HepG2 (cell line): Measurements from ENCODE around the gene NEURL3. TPM values are rescaled to one million over a fixed set of nuclear protein-coding genes. Genes with fewer than 3 reads are reported as not detected.

Experiments used
- ASH2L ChIP-seq: fragments of 300-600, 200-600 bp; sonication (generic); IDR thresholded peaks from 2 replicates; pipeline ENCODE4 v1.7.0; 2017; ENCODE audit warnings: low read depth, mild to moderate bottlenecking, moderate library complexity, mixed read lengths, low read length; ENCODE audit not compliant: insufficient read length
- CENPT ChIP-seq: sonication (generic); formaldehyde crosslinking; IDR thresholded peaks from 2 replicates; pipeline ENCODE4 v1.8.0; 2022; ENCODE audit warnings: low read depth, mild to moderate bottlenecking, moderate library complexity, missing genetic modification reagents
- CSRNP1 ChIP-seq: sonication (generic); formaldehyde crosslinking; IDR thresholded peaks from 2 replicates; pipeline ENCODE4 v1.8.1; 2023; ENCODE audit warnings: mild to moderate bottlenecking, missing genetic modification reagents
- FOXK1 ChIP-seq: sonication (generic); formaldehyde crosslinking; IDR thresholded peaks from 2 replicates; pipeline ENCODE4 v1.4.0; 2020; ENCODE audit warnings: low read depth, missing genetic modification reagents, borderline replicate concordance
- HCFC1 ChIP-seq: fragments of 150-350 bp; IDR thresholded peaks from 2 replicates; pipeline ENCODE4 v1.6.1; 2014; ENCODE audit warnings: low read depth, low read length
- KDM1A ChIP-seq: IDR thresholded peaks from 2 replicates; pipeline ENCODE4 v1.6.1; 2016; ENCODE audit warnings: missing compliant biosample characterization
- KLF12 ChIP-seq: sonication (generic); formaldehyde crosslinking; IDR thresholded peaks from 2 replicates; pipeline ENCODE4 v1.4.0; 2020; ENCODE audit warnings: missing genetic modification reagents, borderline replicate concordance
- MYC ChIP-seq: sonication (generic); formaldehyde crosslinking; IDR thresholded peaks from 2 replicates; pipeline ENCODE4 v1.9.0; 2021; ENCODE audit warnings: missing genetic modification reagents, borderline replicate concordance
- NR2F1 ChIP-seq, 2 experiments: fragments of 450-650 bp in 1 of 2; formaldehyde crosslinking in 1 of 2; IDR thresholded peaks; 2 replicates each; pipeline versions ENCODE4 v1.5.0 to v1.6.1; 2016 to 2020; ENCODE audit warnings: mild to moderate bottlenecking in 1 of 2, missing compliant biosample characterization in 1 of 2, missing genetic modification reagents in 1 of 2, moderate library complexity in 1 of 2
- PHF5A ChIP-seq: IDR thresholded peaks from one replicate; pipeline ENCODE4 v1.6.1; 2018; ENCODE audit warnings: low read depth, missing genetic modification reagents; ENCODE audit not compliant: unreplicated experiment
- SALL1 ChIP-seq: sonication (generic); formaldehyde crosslinking; IDR thresholded peaks from 2 replicates; pipeline ENCODE4 v1.8.0; 2022; ENCODE audit warnings: mild to moderate bottlenecking, missing genetic modification reagents
- SMARCC2 ChIP-seq: fragments of 450-650 bp; IDR thresholded peaks from 2 replicates; pipeline ENCODE4 v1.6.1; 2017; ENCODE audit warnings: antibody characterized with exemption, mild to moderate bottlenecking
- SOX13 ChIP-seq, 3 experiments: fragments of 450-650 bp in 1 of 3; sonication (generic) in 1 of 3; formaldehyde crosslinking in 1 of 3; IDR thresholded peaks in 2 of 3; conservative IDR thresholded peaks in 1 of 3; 2 replicates each; pipeline versions ENCODE4 v1.5.0 to v1.6.1; 2016 to 2020; ENCODE audit warnings: antibody characterized with exemption in 1 of 3, mild to moderate bottlenecking in 1 of 3, missing compliant biosample characterization in 1 of 3, missing genetic modification reagents in 1 of 3, moderate library complexity in 1 of 3
- THAP8 ChIP-seq: sonication (generic); formaldehyde crosslinking; IDR thresholded peaks from 2 replicates; pipeline ENCODE4 v1.5.1; 2020; ENCODE audit warnings: missing genetic modification reagents, mild to moderate bottlenecking, borderline replicate concordance
- ZFY ChIP-seq: sonication (generic); formaldehyde crosslinking; IDR thresholded peaks from 2 replicates; pipeline ENCODE4 v1.4.0; 2020; ENCODE audit warnings: missing genetic modification reagents
- ZNF205 ChIP-seq: IDR thresholded peaks from 2 replicates; pipeline ENCODE4 v1.6.1; 2018; ENCODE audit warnings: missing biosample characterization, missing genetic modification reagents
- ZNF225 ChIP-seq: sonication (generic); formaldehyde crosslinking; IDR thresholded peaks from 2 replicates; pipeline ENCODE4 v1.4.0; 2020; ENCODE audit warnings: mild to moderate bottlenecking, missing genetic modification reagents
- ZNF251 ChIP-seq: sonication (generic); formaldehyde crosslinking; IDR thresholded peaks from 2 replicates; pipeline ENCODE4 v1.9.0; 2021; ENCODE audit warnings: mild to moderate bottlenecking, missing genetic modification reagents
- ZNF589 ChIP-seq: sonication (generic); formaldehyde crosslinking; conservative IDR thresholded peaks from 2 replicates; pipeline ENCODE4 v1.8.0; 2022; ENCODE audit warnings: mild to moderate bottlenecking, moderate library complexity, missing genetic modification reagents
- ZNF646 ChIP-seq: sonication (generic); formaldehyde crosslinking; IDR thresholded peaks from 2 replicates; pipeline ENCODE4 v1.9.0; 2021; ENCODE audit warnings: mild to moderate bottlenecking, missing genetic modification reagents
- ZNF782 ChIP-seq: sonication (generic); formaldehyde crosslinking; IDR thresholded peaks from 2 replicates; pipeline ENCODE4 v1.4.0; 2020; ENCODE audit warnings: missing genetic modification reagents, mild to moderate bottlenecking, borderline replicate concordance
- polyA plus RNA-seq, 8 experiments: library from polyadenylated mRNA; depleted of rRNA in 3 of 8; stranded (reverse) in 7 of 8; unstranded in 1 of 8; fragments of >200 nt; fragmentation: Illumina TruSeq in 4 of 8; extraction: Trizol in 4 of 8; gene quantifications; 2 replicates each; pipeline versions ENCODE4 v1.2.1 to v1.2.3, GENCODE V29; 2011 to 2016; ENCODE audit warnings: low read depth in 4 of 8, missing spikeins in 1 of 8, mixed read lengths in 1 of 8; ENCODE audit not compliant: insufficient read depth in 1 of 8
- total RNA-seq, 5 experiments: library from RNA; depleted of rRNA; stranded (reverse); fragments of >200 nt; fragmentation: Illumina TruSeq; extraction: Trizol; gene quantifications; 2 replicates each; pipeline ENCODE4 v1.2.3, GENCODE V29; 2016; ENCODE audit warnings: low read depth in 1 of 5

NEURL3 gene
- total and polyA plus RNA-seq, 2 of the 13 experiments (the other 11 are each of a cell fraction or from before 2014, with no cell fraction given): 0.16 to 1.2 TPM

- TF ChIP-seq MYC (CRISPR knock-in tag) (peak; percentile 55), SMARCC2 (no peak), PHF5A (CRISPR knock-in tag) (no peak), NR2F1 (CRISPR knock-in tag; IDR thresholded peaks at IDR 0.05) (no peak), ZNF205 (CRISPR knock-in tag) (no peak), CSRNP1 (CRISPR knock-in tag) (no peak; the same call in 1 of the 2 replicates), THAP8 (CRISPR knock-in tag) (no peak), KLF12 (CRISPR knock-in tag) (peak; percentile 82; the same call in 1 of the 2 replicates), ZNF646 (CRISPR knock-in tag) (no peak), CENPT (CRISPR knock-in tag) (no peak), ZNF251 (no peak), ASH2L (peak; percentile 41), HCFC1 (peak; percentile 90), ZNF782 (CRISPR knock-in tag) (no peak), SOX13 (IDR thresholded peaks at IDR 0.05) (no peak), SOX13 (CRISPR knock-in tag; conservative IDR thresholded peaks at IDR 0.05 in 1 of 2, IDR thresholded peaks at IDR 0.05 in 1 of 2) (peak in 1 of 2 experiments; percentile 27; a peak in 1 of 4 replicates), KDM1A (no peak), ZNF225 (CRISPR knock-in tag) (no peak), FOXK1 (CRISPR knock-in tag) (peak; percentile 44; the same call in 1 of the 2 replicates), SALL1 (CRISPR knock-in tag) (peak; percentile 49; the same call in 1 of the 2 replicates), ZFY (CRISPR knock-in tag) (peak; percentile 85), ZNF589 (CRISPR knock-in tag) (0 out of 2 replicates have a peak, but pooled peaks have one; percentile 55)
Measured at GRCh38 chr2:96536445-96537065, 31.4 kb upstream of the NEURL3 start, which contains the start of gene ARID5A (continued).
